Measurements from ENCODE around the gene ZNF823. TPM values are rescaled to one million over a fixed set of nuclear protein-coding genes. Genes with fewer than 3 reads are reported as not detected.

The ZNF823 gene
- total and polyA plus RNA-seq, 2 of the 13 experiments (the other 11 are each of a cell fraction or from before 2014, with no cell fraction given): 5.7 to 11.7 TPM

DNA sequence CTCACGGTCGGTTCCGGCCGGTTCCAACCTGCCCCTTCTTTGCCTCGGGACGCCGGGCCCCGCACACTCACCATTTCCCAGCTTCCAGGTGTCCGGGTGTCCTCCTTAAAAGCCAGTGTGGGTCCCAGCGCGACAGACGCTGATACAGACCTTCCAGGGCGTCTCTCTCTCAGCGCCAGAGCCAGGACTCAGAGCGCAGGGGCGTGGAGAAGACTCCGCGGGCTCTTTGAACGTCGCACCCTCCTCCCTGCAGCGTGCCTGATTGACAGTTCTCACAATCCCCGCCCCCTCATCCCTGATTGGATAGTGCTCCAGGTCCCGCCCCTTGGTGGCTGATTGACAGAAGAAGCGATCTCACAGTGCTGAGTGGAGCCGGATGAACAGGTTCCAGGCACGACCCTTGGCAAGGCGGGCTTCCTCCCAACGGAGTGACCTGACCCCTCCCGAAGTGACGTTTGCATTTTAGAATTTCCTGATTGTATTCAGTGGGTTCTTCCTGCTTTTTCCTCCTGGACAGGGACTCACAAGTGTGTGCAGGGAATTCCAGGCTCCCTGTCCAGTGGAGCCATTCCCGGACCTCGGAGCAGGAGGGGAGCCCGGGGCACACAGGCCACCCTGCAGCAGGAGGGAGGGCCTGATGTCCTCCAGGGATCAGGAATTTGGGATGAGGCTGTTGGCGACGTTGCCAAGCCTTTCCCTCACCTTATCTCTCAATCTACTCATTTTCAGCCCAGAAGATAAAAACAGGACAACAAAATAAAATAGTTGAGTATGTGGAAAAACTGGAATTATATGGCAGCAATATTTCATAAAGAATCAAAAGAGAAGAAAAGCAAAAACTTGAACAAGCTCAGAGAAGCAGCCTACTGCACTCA lies at the start of gene ZNF823 (continued):
- peak; percentile 65; the same call in 1 of the 3 replicates for TF ChIP-seq MXI1 (IDR thresholded peaks at IDR 0.05; ENCODE audit: borderline replicate concordance, low read depth, low read length)
- no peak for TF ChIP-seq ZNF703 (CRISPR knock-in tag; IDR thresholded peaks at IDR 0.05; ENCODE audit: borderline replicate concordance)
- peak; percentile 14; the same call in 1 of the 2 replicates for TF ChIP-seq ARNT2 (CRISPR knock-in tag; IDR thresholded peaks at IDR 0.05; ENCODE audit: low read depth)
- TF ChIP-seq, protein P1, sequence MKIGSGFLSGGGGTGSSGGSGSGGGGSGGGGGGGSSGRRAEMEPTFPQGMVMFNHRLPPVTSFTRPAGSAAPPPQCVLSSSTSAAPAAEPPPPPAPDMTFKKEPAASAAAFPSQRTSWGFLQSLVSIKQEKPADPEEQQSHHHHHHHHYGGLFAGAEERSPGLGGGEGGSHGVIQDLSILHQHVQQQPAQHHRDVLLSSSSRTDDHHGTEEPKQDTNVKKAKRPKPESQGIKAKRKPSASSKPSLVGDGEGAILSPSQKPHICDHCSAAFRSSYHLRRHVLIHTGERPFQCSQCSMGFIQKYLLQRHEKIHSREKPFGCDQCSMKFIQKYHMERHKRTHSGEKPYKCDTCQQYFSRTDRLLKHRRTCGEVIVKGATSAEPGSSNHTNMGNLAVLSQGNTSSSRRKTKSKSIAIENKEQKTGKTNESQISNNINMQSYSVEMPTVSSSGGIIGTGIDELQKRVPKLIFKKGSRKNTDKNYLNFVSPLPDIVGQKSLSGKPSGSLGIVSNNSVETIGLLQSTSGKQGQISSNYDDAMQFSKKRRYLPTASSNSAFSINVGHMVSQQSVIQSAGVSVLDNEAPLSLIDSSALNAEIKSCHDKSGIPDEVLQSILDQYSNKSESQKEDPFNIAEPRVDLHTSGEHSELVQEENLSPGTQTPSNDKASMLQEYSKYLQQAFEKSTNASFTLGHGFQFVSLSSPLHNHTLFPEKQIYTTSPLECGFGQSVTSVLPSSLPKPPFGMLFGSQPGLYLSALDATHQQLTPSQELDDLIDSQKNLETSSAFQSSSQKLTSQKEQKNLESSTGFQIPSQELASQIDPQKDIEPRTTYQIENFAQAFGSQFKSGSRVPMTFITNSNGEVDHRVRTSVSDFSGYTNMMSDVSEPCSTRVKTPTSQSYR (CRISPR knock-in tag; IDR thresholded peaks at IDR 0.05; ENCODE audit: borderline replicate concordance): no peak
- TF ChIP-seq SPEN (CRISPR knock-in tag; IDR thresholded peaks at IDR 0.05; ENCODE audit: low read depth): peak; percentile 59
- TF ChIP-seq, protein P2, sequence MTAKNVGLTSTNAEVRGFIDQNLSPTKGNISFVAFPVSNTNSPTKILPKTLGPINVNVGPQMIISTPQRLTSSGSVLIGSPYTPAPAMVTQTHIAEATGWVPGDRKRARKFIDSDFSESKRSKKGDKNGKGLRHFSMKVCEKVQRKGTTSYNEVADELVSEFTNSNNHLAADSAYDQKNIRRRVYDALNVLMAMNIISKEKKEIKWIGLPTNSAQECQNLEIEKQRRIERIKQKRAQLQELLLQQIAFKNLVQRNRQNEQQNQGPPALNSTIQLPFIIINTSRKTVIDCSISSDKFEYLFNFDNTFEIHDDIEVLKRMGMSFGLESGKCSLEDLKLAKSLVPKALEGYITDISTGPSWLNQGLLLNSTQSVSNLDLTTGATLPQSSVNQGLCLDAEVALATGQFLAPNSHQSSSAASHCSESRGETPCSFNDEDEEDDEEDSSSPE (CRISPR knock-in tag; IDR thresholded peaks at IDR 0.05): peak; percentile 75
- TF ChIP-seq ZNF644 (CRISPR knock-in tag; IDR thresholded peaks at IDR 0.05; ENCODE audit: low read depth): no peak
- TF ChIP-seq ELF1 (CRISPR knock-in tag; IDR thresholded peaks at IDR 0.05): peak; percentile 85
- peak; percentile 45 for TF ChIP-seq RARA (CRISPR knock-in tag; IDR thresholded peaks at IDR 0.05)
- TF ChIP-seq ZBTB8A (CRISPR knock-in tag; IDR thresholded peaks at IDR 0.05; ENCODE audit: borderline replicate concordance, low read depth): no peak
- TF ChIP-seq, protein P3, sequence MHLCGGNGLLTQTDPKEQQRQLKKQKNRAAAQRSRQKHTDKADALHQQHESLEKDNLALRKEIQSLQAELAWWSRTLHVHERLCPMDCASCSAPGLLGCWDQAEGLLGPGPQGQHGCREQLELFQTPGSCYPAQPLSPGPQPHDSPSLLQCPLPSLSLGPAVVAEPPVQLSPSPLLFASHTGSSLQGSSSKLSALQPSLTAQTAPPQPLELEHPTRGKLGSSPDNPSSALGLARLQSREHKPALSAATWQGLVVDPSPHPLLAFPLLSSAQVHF (CRISPR knock-in tag; IDR thresholded peaks at IDR 0.05): no peak
- no peak for TF ChIP-seq ZNF572 (CRISPR knock-in tag; IDR thresholded peaks at IDR 0.05)
- TF ChIP-seq, protein P4, sequence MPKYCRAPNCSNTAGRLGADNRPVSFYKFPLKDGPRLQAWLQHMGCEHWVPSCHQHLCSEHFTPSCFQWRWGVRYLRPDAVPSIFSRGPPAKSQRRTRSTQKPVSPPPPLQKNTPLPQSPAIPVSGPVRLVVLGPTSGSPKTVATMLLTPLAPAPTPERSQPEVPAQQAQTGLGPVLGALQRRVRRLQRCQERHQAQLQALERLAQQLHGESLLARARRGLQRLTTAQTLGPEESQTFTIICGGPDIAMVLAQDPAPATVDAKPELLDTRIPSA (CRISPR knock-in tag; IDR thresholded peaks at IDR 0.05; ENCODE audit: borderline replicate concordance): no peak
- TF ChIP-seq, protein P5, sequence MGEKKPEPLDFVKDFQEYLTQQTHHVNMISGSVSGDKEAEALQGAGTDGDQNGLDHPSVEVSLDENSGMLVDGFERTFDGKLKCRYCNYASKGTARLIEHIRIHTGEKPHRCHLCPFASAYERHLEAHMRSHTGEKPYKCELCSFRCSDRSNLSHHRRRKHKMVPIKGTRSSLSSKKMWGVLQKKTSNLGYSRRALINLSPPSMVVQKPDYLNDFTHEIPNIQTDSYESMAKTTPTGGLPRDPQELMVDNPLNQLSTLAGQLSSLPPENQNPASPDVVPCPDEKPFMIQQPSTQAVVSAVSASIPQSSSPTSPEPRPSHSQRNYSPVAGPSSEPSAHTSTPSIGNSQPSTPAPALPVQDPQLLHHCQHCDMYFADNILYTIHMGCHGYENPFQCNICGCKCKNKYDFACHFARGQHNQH (CRISPR knock-in tag; IDR thresholded peaks at IDR 0.05): peak; percentile 46; the same call in 1 of the 2 replicates
- no peak for TF ChIP-seq JUND (CRISPR knock-in tag; IDR thresholded peaks at IDR 0.05)
- TF ChIP-seq DMAP1 (CRISPR knock-in tag; IDR thresholded peaks at IDR 0.05): no peak
- TF ChIP-seq, protein P6, sequence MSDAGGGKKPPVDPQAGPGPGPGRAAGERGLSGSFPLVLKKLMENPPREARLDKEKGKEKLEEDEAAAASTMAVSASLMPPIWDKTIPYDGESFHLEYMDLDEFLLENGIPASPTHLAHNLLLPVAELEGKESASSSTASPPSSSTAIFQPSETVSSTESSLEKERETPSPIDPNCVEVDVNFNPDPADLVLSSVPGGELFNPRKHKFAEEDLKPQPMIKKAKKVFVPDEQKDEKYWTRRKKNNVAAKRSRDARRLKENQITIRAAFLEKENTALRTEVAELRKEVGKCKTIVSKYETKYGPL (CRISPR knock-in tag; IDR thresholded peaks at IDR 0.05): no peak
- no peak for TF ChIP-seq ZNF441 (CRISPR knock-in tag; IDR thresholded peaks at IDR 0.05; ENCODE audit: borderline replicate concordance)
- no peak for TF ChIP-seq RARG (CRISPR knock-in tag; IDR thresholded peaks at IDR 0.05; ENCODE audit: low read depth)
- TF ChIP-seq CREB1 (IDR thresholded peaks at IDR 0.05): peak; percentile 76
- TF ChIP-seq CREB1 (CRISPR knock-in tag; IDR thresholded peaks at IDR 0.05): peak; percentile 93
- 0 out of 2 replicates have a peak, but pooled peaks have one; percentile 26 for TF ChIP-seq TBP (CRISPR knock-in tag; IDR thresholded peaks at IDR 0.05)
- TF ChIP-seq NFKBIZ (CRISPR knock-in tag; IDR thresholded peaks at IDR 0.05): no peak
